GM12874 (cell line): ENCODE results near the gene USP15.

ENCODE experiments used
- TF ChIP-seq, protein P1 (sequence below): IDR thresholded peaks from 2 replicates; pipeline ENCODE4 v1.5.1; 2011; ENCODE audit warnings: low read depth, mild to moderate bottlenecking, control low read depth, low read length, moderate library complexity; ENCODE audit not compliant: insufficient read depth

The USP15 gene

DNA sequence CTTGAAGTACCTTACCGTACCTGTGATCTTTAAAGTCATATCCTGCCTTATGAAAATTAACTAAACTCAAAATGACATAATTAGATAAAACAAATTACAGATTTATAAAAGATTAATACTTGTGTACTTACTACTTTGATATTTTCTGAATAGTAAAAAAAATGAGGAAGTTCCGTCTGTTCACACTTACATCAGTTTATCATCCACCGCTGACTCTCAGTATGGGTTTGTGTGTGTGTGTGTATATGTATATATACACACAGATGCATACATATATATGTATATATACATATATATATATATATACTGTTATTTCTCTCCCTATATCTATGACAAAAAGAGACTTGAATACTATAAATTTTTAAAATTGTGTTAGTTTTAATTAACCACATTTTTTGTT, 141.4 kb downstream of the USP15 start:
- TF ChIP-seq, protein P1, sequence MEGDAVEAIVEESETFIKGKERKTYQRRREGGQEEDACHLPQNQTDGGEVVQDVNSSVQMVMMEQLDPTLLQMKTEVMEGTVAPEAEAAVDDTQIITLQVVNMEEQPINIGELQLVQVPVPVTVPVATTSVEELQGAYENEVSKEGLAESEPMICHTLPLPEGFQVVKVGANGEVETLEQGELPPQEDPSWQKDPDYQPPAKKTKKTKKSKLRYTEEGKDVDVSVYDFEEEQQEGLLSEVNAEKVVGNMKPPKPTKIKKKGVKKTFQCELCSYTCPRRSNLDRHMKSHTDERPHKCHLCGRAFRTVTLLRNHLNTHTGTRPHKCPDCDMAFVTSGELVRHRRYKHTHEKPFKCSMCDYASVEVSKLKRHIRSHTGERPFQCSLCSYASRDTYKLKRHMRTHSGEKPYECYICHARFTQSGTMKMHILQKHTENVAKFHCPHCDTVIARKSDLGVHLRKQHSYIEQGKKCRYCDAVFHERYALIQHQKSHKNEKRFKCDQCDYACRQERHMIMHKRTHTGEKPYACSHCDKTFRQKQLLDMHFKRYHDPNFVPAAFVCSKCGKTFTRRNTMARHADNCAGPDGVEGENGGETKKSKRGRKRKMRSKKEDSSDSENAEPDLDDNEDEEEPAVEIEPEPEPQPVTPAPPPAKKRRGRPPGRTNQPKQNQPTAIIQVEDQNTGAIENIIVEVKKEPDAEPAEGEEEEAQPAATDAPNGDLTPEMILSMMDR: no peak

DNA sequence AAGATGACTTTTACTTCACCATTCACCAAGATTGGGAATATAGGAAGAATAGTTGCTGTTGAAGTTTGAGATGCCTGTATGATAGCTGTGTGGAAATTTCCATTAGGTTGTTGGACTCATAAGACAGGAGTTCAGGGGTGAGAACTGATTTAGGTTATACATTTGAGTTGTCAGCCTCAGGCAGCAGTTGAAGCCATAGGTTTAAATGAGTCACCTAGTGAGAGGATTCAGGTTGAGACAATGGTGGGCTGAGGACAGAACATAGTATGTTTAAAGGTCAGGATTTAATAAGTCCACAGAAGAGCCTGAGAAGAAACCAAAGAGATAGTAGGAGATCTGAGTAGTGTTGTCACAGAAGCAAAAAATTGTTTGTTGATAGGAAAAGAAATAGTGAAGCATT, 142.8 kb downstream of the USP15 start:
- TF ChIP-seq, protein P1: no peak

DNA sequence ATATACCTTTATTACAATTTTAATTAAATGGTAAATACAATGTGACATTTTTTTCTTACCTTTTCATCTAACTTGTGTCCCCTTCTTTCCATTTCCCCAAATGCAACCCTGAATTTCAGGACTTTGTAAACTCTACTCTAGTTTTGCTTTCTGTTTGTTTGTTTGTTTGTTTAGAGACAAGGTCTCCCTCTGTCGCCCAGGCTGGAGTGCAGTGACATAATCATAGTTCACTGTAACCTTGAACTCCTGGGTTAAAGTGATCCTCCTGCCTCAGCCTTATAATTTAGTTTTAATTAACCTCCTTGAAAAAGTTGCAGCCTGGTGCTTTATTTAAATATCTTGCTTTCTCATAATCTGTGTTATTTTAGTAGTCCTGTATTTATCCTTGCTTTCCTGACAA, 147.4 kb downstream of the USP15 start:
- TF ChIP-seq, protein P1: no peak

DNA sequence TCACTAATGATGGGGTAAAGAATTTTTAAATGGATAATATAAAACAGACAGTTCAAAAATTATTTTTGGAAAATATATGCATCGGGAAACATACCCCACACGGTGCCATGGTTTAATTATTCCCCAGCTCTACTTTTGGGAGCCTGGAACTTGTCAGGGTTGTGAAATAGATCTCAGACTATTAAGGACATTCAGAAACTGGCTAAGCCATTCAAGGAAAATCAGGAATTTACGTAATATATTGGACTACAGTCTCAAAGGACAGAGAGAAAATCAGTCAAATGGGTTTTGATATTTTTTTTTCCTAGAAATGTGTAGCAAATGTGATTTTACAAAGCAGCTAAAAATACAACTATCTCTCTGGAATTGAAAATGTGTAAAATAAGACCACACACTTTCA, 148.9 kb downstream of the USP15 start:
- TF ChIP-seq, protein P1: no peak

DNA sequence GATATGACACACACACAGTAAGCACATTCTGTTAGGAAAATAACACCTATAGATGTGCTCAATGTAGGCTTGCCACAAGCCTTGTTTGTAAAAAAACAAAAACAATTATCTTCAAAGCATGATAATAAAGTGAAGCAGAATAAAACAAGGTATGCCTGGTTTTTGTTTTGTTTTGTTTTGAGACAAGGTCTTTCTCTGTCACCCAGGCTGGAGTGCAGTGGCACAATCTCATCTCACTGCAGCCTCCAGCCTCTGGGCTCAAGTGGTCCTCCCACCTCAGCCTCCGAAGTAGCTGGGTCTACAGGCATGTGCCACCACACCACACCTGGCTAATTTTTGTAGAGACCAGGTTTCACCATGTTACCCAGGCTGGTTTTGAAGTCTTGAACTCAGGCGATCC, 154.0 kb downstream of the USP15 start:
- TF ChIP-seq, protein P1: no peak

DNA sequence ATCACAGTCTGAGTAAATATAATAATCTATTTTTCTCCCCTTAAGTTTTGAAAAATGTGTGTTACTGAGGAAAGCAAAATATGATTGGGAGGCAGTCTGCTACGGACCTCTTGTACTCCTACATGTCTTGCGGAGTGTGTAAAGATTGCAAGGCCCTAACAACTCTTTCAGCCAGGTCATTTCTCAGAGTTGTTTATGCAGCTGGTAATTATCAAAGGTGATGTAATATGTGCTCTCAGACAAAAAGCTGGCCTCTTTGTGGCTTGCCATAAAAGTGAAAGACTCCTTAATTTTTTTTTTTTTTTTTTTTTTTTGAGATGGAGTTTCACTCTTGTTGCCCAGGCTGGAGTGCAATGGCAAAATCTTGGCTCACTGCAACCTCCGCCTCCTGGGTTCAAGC, 165.9 kb downstream of the USP15 start:
- TF ChIP-seq, protein P1: no peak

DNA sequence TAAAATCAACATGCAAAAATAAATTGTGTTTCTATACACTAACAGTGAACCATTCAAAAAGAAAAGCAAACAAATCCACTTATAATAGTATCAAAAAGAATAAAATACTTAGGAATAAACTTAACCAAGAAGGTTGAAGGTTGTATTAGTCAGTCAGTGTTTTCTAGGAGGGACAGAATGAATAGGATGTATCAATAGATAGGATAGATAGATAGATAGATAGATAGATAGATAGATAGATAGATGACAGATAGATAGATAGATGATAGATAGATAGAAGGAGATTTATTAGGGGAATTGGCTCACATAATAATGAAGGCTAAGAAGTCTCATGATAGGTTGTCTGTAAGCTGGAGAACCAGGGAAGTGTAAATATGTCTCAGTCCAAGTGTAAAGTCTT, 169.3 kb downstream of the USP15 start:
- TF ChIP-seq, protein P1: no peak
